ENCODE measurements around the gene UBE2G1.
"Not testable (repeated sequence)": the region's sequence is repeated elsewhere in the genome, so short reads cannot be mapped to it uniquely, and the experiment has no call there.

UBE2G1 gene

DNA sequence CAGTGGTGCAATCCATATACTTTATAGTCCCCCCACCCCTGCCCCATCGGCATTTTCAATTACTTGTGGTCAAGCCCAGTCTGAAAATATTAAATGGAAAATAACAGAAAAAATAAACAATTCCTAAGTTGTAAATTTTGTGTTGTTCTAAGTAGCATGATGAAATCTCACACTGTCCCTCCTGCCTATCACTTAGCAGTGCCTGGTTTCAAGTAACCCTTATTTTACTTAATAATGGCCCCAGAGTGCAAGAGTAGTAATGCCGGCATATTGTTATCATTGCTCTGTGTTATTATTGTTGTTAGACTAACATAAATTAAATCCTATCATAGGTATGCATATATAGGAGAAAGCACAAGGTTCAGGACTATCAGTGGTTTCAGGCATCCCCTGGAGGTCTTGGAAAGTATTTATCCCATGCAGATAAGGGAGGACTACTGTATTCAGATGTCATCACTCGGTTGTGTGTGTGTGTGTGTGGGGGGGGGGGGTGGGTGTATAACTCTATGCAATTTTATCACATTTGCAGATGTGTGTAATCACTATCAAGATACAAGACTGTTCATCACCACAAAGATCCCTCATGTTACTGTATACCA, 9.3 kb downstream of the UBE2G1 start:
- no peaks in the 10 kb centered on the region for H3K9me3 ChIP-seq (ENCODE audit: insufficient read depth, low read length)
- H3K27ac ChIP-seq (ENCODE audit: low read depth, low read length), result peak overlapping the region; percentile 49
- H3K27me3 ChIP-seq (ENCODE audit: low read length), result no peaks in the 10 kb centered on the region
- H3K9ac ChIP-seq (ENCODE audit: low read length), result no peak overlapping the region
- H3K4me2 ChIP-seq (ENCODE audit: low read depth, low read length, poor library complexity, severe bottlenecking), result peak overlapping the region; percentile 37
- H3K9me2 ChIP-seq (replicated peaks; ENCODE audit: insufficient read depth, low read length), result no peaks in the 10 kb centered on the region
- 0 out of 2 replicates have a peak, but pooled peaks cover 5% of the 10 kb centered on the region for H3K36me3 ChIP-seq (ENCODE audit: low read length)
- peaks cover 51% of the 10 kb centered on the region for H3F3A ChIP-seq (ENCODE audit: insufficient read depth)
- no peak overlapping the region for H2AFZ ChIP-seq (ENCODE audit: low read depth, low read length, severe bottlenecking)
- H3K4me3 ChIP-seq (ENCODE audit: insufficient read depth, low read length, poor library complexity, severe bottlenecking), result no peak overlapping the region
- peaks cover 16% of the 10 kb centered on the region for H4K20me1 ChIP-seq (ENCODE audit: low read depth, low read length)
- no peak for TF ChIP-seq EZH2phosphoT487 (conservative IDR thresholded peaks at IDR 0.05; ENCODE audit: low read length)
- TF ChIP-seq, protein P1, sequence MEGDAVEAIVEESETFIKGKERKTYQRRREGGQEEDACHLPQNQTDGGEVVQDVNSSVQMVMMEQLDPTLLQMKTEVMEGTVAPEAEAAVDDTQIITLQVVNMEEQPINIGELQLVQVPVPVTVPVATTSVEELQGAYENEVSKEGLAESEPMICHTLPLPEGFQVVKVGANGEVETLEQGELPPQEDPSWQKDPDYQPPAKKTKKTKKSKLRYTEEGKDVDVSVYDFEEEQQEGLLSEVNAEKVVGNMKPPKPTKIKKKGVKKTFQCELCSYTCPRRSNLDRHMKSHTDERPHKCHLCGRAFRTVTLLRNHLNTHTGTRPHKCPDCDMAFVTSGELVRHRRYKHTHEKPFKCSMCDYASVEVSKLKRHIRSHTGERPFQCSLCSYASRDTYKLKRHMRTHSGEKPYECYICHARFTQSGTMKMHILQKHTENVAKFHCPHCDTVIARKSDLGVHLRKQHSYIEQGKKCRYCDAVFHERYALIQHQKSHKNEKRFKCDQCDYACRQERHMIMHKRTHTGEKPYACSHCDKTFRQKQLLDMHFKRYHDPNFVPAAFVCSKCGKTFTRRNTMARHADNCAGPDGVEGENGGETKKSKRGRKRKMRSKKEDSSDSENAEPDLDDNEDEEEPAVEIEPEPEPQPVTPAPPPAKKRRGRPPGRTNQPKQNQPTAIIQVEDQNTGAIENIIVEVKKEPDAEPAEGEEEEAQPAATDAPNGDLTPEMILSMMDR (IDR thresholded peaks at IDR 0.05; ENCODE audit: insufficient read depth, low read length, poor library complexity, severe bottlenecking), result no peak
- H3K79me2 ChIP-seq (ENCODE audit: insufficient read depth, low read length), result peaks cover 99% of the 10 kb centered on the region

DNA sequence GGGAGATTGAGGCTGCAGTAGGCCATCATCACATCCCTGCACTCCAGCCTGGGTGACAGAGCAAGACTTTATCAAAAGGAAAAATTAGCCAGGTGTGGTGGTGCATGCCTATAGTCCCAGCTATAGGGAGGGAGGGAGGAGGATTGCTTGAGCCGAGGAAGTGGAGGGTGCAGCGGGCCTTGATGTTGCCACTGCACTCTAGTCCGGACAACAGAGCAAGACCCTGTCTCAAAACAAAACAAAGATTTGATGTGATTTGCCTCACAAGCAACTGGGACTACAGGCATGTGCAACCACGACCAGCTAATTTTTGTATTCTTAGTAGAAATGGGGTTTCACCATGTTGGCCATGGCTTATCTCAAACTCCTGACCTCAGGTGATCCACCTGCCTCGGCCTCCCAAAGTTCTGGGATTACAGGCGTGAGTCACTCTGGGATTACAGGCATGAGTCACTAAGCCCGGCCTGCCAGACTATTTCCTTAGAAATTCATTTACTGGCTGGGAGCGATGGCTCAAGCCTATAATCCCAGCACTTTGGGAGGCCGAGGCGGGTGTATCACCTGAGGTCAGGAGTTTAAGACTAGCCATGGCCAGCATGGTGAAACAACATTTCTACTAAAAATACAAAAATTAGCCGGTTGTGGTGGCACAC, 11.5 kb downstream of the UBE2G1 start:
- Histone ChIP-seq H3F3A (ENCODE audit: insufficient read depth) (peaks cover 48% of the 10 kb centered on the region), H3K79me2 (ENCODE audit: insufficient read depth, low read length) (peaks cover 99% of the 10 kb centered on the region), H3K27me3 (ENCODE audit: low read length) (no peaks in the 10 kb centered on the region), H2AFZ (ENCODE audit: low read depth, low read length, severe bottlenecking) (no peak overlapping the region), H3K9me2 (replicated peaks; ENCODE audit: insufficient read depth, low read length) (no peaks in the 10 kb centered on the region), H3K4me2 (ENCODE audit: low read depth, low read length, poor library complexity, severe bottlenecking) (peak overlapping the region; percentile 46), H3K27ac (ENCODE audit: low read depth, low read length) (peak overlapping the region; percentile 60), H4K20me1 (ENCODE audit: low read depth, low read length) (peaks cover 11% of the 10 kb centered on the region), H3K4me3 (ENCODE audit: insufficient read depth, low read length, poor library complexity, severe bottlenecking) (no peak overlapping the region), H3K9ac (ENCODE audit: low read length) (no peak overlapping the region), H3K9me3 (ENCODE audit: insufficient read depth, low read length) (no peaks in the 10 kb centered on the region), H3K36me3 (ENCODE audit: low read length) (peaks cover 1% of the 10 kb centered on the region; the same call in 1 of the 2 replicates)
- TF ChIP-seq, protein P1 (IDR thresholded peaks at IDR 0.05; ENCODE audit: insufficient read depth, low read length, poor library complexity, severe bottlenecking), result no peak
- TF ChIP-seq EZH2phosphoT487 (conservative IDR thresholded peaks at IDR 0.05; ENCODE audit: low read length), result no peak

DNA sequence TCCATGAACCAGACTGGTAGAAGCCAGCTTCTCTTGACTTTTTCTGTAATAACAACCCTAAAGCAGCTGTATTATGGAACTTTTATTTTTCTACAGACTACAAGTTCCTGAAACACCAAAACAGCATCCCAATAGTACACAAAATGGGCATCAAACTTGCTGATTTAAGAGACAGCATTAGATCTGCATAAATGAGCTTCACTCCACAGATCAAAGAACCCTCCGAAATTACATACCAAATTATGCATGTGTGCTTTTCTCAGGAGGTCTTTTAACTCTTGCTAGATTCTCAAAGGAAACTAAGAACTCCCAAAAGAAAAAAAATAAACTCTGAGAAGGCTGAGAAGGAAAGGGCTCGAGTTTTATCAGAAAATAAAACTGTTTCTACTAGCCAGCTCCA, 12.3 kb downstream of the UBE2G1 start:
- Histone ChIP-seq H4K20me1 (ENCODE audit: low read depth, low read length) (peaks cover 10% of the 10 kb centered on the region; the same call in 1 of the 2 replicates), H2AFZ (ENCODE audit: low read depth, low read length, severe bottlenecking) (no peak overlapping the region), H3K4me3 (ENCODE audit: insufficient read depth, low read length, poor library complexity, severe bottlenecking) (no peak overlapping the region), H3K27ac (ENCODE audit: low read depth, low read length) (peak overlapping the region; percentile 60), H3K27me3 (ENCODE audit: low read length) (no peaks in the 10 kb centered on the region), H3F3A (ENCODE audit: insufficient read depth) (peaks cover 46% of the 10 kb centered on the region), H3K79me2 (ENCODE audit: insufficient read depth, low read length) (peaks cover 99% of the 10 kb centered on the region), H3K36me3 (ENCODE audit: low read length) (no peaks in the 10 kb centered on the region; the same call in 1 of the 2 replicates), H3K9ac (ENCODE audit: low read length) (peak overlapping the region; percentile 14; the same call in 1 of the 2 replicates), H3K9me3 (ENCODE audit: insufficient read depth, low read length) (no peaks in the 10 kb centered on the region), H3K9me2 (replicated peaks; ENCODE audit: insufficient read depth, low read length) (no peaks in the 10 kb centered on the region), H3K4me2 (ENCODE audit: low read depth, low read length, poor library complexity, severe bottlenecking) (peak overlapping the region; percentile 46)
- TF ChIP-seq, protein P1 (IDR thresholded peaks at IDR 0.05; ENCODE audit: insufficient read depth, low read length, poor library complexity, severe bottlenecking), result no peak
- TF ChIP-seq EZH2phosphoT487 (conservative IDR thresholded peaks at IDR 0.05; ENCODE audit: low read length), result no peak

DNA sequence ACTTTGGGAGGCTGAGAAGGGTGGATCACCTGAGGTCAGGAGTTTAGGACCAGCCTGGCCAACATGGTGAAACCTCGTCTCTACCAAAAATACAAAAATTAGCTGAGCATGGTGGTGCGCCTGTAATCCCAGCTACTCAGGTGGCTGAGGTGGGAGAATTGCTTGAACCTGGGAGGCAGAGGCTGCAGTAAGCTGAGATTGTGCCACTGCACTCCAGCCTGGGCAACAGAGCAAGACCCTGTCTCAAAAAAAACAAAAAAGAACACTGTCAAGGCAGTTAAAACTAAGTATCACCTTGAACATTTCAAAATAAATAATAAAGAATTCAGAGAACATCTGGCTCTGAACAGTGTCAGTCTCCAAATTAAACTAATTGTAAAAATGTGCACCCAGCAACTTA, 16.3 kb downstream of the UBE2G1 start:
- H2AFZ ChIP-seq (ENCODE audit: low read depth, low read length, severe bottlenecking); H3K36me3 ChIP-seq (ENCODE audit: low read length); H3K27me3 ChIP-seq (ENCODE audit: low read length); H3K9ac ChIP-seq (ENCODE audit: low read length); H3K9me2 ChIP-seq (replicated peaks; ENCODE audit: insufficient read depth, low read length); H4K20me1 ChIP-seq (ENCODE audit: low read depth, low read length); H3K9me3 ChIP-seq (ENCODE audit: insufficient read depth, low read length); H3K4me3 ChIP-seq (ENCODE audit: insufficient read depth, low read length, poor library complexity, severe bottlenecking): not testable (repeated sequence)
- Histone ChIP-seq H3K79me2 (ENCODE audit: insufficient read depth, low read length) (peaks cover 100% of the 10 kb centered on the region), H3K4me2 (ENCODE audit: low read depth, low read length, poor library complexity, severe bottlenecking) (peak overlapping the region; percentile 46), H3F3A (ENCODE audit: insufficient read depth) (peaks cover 41% of the 10 kb centered on the region), H3K27ac (ENCODE audit: low read depth, low read length) (peak overlapping the region; percentile 26; the same call in 1 of the 2 replicates)

Measured in SU-DHL-6 (cell line).